ENCODE measurements around the gene AGPAT4. TPM values are rescaled to one million over a fixed set of nuclear protein-coding genes. Genes with fewer than 3 reads are reported as not detected.

The AGPAT4 gene
- total RNA-seq, 3 donors from 2014 or later = 4.6 to 10.5 (median 6.2) TPM

DNA sequence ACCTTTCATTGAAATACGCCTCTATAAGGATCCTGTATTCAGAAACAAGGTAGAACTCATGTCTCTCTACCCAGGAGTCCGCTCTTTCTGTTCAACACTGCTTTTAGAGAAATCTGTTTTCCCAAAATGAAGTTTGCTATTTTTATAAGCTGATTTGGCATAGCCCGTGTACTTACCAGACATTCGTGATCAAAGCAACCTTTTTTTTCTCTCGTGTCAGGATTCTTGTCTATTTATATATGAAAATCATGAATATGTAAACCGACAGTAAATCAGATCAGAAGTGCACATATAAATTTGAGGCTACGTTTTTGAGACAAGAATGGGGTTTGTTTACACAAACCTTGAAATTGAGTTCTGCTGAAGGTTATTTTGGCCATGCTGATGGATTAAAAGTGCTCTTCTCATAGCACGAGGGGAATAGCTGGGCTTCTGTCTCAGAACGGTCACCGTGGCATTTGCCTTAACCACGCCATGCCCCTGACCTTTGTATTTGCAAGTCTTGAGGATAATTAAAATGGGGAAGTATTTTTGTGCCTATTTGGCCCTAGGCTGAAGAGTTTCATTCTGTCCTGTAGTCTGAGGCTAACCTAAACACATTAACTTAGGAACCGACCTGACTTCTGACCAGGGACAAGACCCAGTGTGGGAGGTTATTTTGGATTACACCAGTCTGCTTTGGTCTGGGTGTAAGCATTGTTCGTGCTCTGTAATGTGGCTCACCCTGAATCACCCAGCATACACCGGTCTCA is 163.7 kb downstream of the AGPAT4 start:
- H3K27me3 ChIP-seq = no peaks in the 10 kb centered on the region
- TF ChIP-seq POLR2A (IDR thresholded peaks at IDR 0.05) (no peak), POLR2AphosphoS5 (IDR thresholded peaks at IDR 0.05) (no peak)
- TF ChIP-seq, protein P1, sequence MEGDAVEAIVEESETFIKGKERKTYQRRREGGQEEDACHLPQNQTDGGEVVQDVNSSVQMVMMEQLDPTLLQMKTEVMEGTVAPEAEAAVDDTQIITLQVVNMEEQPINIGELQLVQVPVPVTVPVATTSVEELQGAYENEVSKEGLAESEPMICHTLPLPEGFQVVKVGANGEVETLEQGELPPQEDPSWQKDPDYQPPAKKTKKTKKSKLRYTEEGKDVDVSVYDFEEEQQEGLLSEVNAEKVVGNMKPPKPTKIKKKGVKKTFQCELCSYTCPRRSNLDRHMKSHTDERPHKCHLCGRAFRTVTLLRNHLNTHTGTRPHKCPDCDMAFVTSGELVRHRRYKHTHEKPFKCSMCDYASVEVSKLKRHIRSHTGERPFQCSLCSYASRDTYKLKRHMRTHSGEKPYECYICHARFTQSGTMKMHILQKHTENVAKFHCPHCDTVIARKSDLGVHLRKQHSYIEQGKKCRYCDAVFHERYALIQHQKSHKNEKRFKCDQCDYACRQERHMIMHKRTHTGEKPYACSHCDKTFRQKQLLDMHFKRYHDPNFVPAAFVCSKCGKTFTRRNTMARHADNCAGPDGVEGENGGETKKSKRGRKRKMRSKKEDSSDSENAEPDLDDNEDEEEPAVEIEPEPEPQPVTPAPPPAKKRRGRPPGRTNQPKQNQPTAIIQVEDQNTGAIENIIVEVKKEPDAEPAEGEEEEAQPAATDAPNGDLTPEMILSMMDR (IDR thresholded peaks at IDR 0.05) = no peak
- intact Hi-C loops (cut with DNase I; ENCODE audit: low total_unique reads) = no loop called here
- DNase-seq (ENCODE audit: low spot score in 2 of 2) = no peak
- H3K9me3 ChIP-seq = no peaks in the 10 kb centered on the region
- H3K36me3 ChIP-seq = peaks cover 15% of the 10 kb centered on the region
- no peak overlapping the region for H3K27ac ChIP-seq
- H3K4me3 ChIP-seq = no peak overlapping the region
- no peaks in the 10 kb centered on the region for H3K4me1 ChIP-seq

DNA sequence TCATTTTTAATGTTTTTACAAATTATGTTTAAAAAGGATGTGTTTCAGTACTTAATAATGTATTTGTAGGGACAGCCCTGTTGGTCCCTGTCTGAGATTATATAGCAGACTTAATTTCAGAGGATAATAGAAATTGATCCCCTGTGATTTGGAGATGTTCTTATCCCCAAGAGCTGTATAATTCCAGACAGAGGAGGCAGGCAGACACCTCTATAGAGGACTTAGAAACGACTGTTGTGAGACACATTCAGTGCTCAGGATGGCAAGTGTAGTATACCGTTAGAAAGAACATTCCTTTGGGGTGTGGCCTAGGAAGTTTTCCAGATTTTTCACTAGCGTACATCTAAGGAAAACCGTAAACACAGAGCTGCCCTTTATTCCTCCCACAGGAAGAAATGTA is 164.5 kb downstream of the AGPAT4 start:
- intact Hi-C loops (cut with DNase I; ENCODE audit: low total_unique reads) = loop anchor here (10.0 kb wide), 1 partner anchor 575 kb away; no protein-coding TSS in a partner anchor
- Histone ChIP-seq H3K27ac (no peak overlapping the region), H3K4me3 (no peak overlapping the region), H3K9me3 (no peaks in the 10 kb centered on the region), H3K4me1 (no peaks in the 10 kb centered on the region), H3K27me3 (no peaks in the 10 kb centered on the region), H3K36me3 (peaks cover 12% of the 10 kb centered on the region)
- TF ChIP-seq POLR2A (IDR thresholded peaks at IDR 0.05) (no peak), POLR2AphosphoS5 (IDR thresholded peaks at IDR 0.05) (no peak)
- TF ChIP-seq, protein P1 (IDR thresholded peaks at IDR 0.05) = no peak
- no peak for DNase-seq (ENCODE audit: low spot score in 2 of 2)

DNA sequence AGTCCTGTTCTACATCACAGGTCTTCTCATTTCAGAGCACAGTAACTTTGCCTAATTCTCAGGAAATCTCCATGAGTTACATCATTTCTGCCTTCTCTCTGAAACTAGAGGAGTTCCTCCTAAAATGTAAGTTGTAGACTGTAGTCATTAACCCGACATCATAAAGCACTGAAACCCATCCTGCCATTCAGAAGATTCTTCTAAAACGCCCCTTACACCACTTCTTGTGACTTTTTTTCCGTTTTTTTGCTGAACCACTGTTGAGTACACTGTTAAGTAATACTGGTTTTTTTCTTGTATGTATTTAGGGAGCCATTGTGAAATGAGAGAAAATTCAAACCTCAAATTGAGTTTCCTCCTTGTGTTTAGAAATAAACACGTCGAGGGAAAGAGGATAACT is 164.9 kb downstream of the AGPAT4 start:
- intact Hi-C loops (cut with DNase I; ENCODE audit: low total_unique reads) = loop anchor here (10.0 kb wide), 1 partner anchor 574 kb away; no protein-coding TSS in a partner anchor
- H3K4me1 ChIP-seq = no peaks in the 10 kb centered on the region
- H3K36me3 ChIP-seq = peaks cover 11% of the 10 kb centered on the region
- H3K27me3 ChIP-seq = no peaks in the 10 kb centered on the region
- H3K27ac ChIP-seq = no peak overlapping the region
- no peak for DNase-seq (ENCODE audit: low spot score in 2 of 2)
- H3K9me3 ChIP-seq = no peaks in the 10 kb centered on the region
- no peak for TF ChIP-seq POLR2AphosphoS5 (IDR thresholded peaks at IDR 0.05)
- no peak for TF ChIP-seq POLR2A (IDR thresholded peaks at IDR 0.05)
- TF ChIP-seq, protein P1 (IDR thresholded peaks at IDR 0.05) = no peak
- H3K4me3 ChIP-seq = no peak overlapping the region

- no peak overlapping the region for H3K27ac ChIP-seq
- intact Hi-C loops (cut with DNase I; ENCODE audit: low total_unique reads) = loop anchor here (10.0 kb wide), 1 partner anchor 573 kb away; no protein-coding TSS in a partner anchor
- H3K4me3 ChIP-seq = no peak overlapping the region
- TF ChIP-seq POLR2A (IDR thresholded peaks at IDR 0.05) = no peak
- TF ChIP-seq, protein P1 (IDR thresholded peaks at IDR 0.05) = no peak
- TF ChIP-seq POLR2AphosphoS5 (IDR thresholded peaks at IDR 0.05) = no peak
- peaks cover 11% of the 10 kb centered on the region for H3K36me3 ChIP-seq
- H3K4me1 ChIP-seq = no peaks in the 10 kb centered on the region
- no peak for DNase-seq (ENCODE audit: low spot score in 2 of 2)
- no peaks in the 10 kb centered on the region for H3K27me3 ChIP-seq
- H3K9me3 ChIP-seq = no peaks in the 10 kb centered on the region
Measured at GRCh38 chr6:161107779-161108730, 165.8 kb downstream of the AGPAT4 start.

Measured in breast epithelium (tissue), 4 donors.